ENCODE measurements around the gene PRSS53.

The PRSS53 gene

GRCh38 chr16:31099860-31100638, 11.3 kb upstream of the PRSS53 start:
- Histone ChIP-seq H3K9me3 (ENCODE audit: insufficient read depth, low read length) (no peaks in the 10 kb centered on the region), H2AFZ (ENCODE audit: low read depth, low read length, severe bottlenecking) (no peak overlapping the region), H3K27ac (ENCODE audit: low read depth, low read length) (no peak overlapping the region), H3K79me2 (ENCODE audit: insufficient read depth, low read length) (no peaks in the 10 kb centered on the region), H3K9ac (ENCODE audit: low read length) (no peak overlapping the region), H3K9me2 (replicated peaks; ENCODE audit: insufficient read depth, low read length) (no peaks in the 10 kb centered on the region), H3F3A (ENCODE audit: insufficient read depth) (peaks cover 4% of the 10 kb centered on the region; the same call in 1 of the 2 replicates), H3K27me3 (ENCODE audit: low read length) (no peaks in the 10 kb centered on the region), H3K4me2 (ENCODE audit: low read depth, low read length, poor library complexity, severe bottlenecking) (no peak overlapping the region), H3K36me3 (ENCODE audit: low read length) (no peaks in the 10 kb centered on the region), H4K20me1 (ENCODE audit: low read depth, low read length) (no peaks in the 10 kb centered on the region), H3K4me3 (ENCODE audit: insufficient read depth, low read length, poor library complexity, severe bottlenecking) (no peak overlapping the region)
- TF ChIP-seq CTCF (IDR thresholded peaks at IDR 0.05; ENCODE audit: insufficient read depth, low read length, poor library complexity, severe bottlenecking) (no peak), EZH2phosphoT487 (conservative IDR thresholded peaks at IDR 0.05; ENCODE audit: low read length) (no peak)

GRCh38 chr16:31094424-31095120, 5.8 kb upstream of the PRSS53 start, which contains the start of gene VKORC1:
VKORC1 (minus strand) TSS chr16:31094797; CDS start chr16:31094729, 68 bp downstream.
- Histone ChIP-seq H3K9me2 (replicated peaks; ENCODE audit: insufficient read depth, low read length) (no peaks in the 10 kb centered on the region), H3K36me3 (ENCODE audit: low read length) (no peaks in the 10 kb centered on the region), H3K27ac (ENCODE audit: low read depth, low read length) (peak within 1 kb of the TSS; percentile 76), H3K27me3 (ENCODE audit: low read length) (no peaks in the 10 kb centered on the region), H3K9me3 (ENCODE audit: insufficient read depth, low read length) (no peaks in the 10 kb centered on the region), H4K20me1 (ENCODE audit: low read depth, low read length) (peaks cover 2% of the 10 kb centered on the region; the same call in 1 of the 2 replicates), H3K79me2 (ENCODE audit: insufficient read depth, low read length) (peaks cover 20% of the 10 kb centered on the region), H2AFZ (ENCODE audit: low read depth, low read length, severe bottlenecking) (peak within 1 kb of the TSS; percentile 98), H3K9ac (ENCODE audit: low read length) (peak within 1 kb of the TSS; percentile 73), H3F3A (ENCODE audit: insufficient read depth) (peaks cover 10% of the 10 kb centered on the region), H3K4me2 (ENCODE audit: low read depth, low read length, poor library complexity, severe bottlenecking) (peak within 1 kb of the TSS; percentile 72), H3K4me3 (ENCODE audit: insufficient read depth, low read length, poor library complexity, severe bottlenecking) (peak within 1 kb of the TSS; percentile 82)
- no peak for TF ChIP-seq CTCF (IDR thresholded peaks at IDR 0.05; ENCODE audit: insufficient read depth, low read length, poor library complexity, severe bottlenecking)
- no peak for TF ChIP-seq EZH2phosphoT487 (conservative IDR thresholded peaks at IDR 0.05; ENCODE audit: low read length)

GRCh38 chr16:31094088-31094423, 5.3 kb upstream of the PRSS53 start:
- Histone ChIP-seq H3K27me3 (ENCODE audit: low read length) (no peaks in the 10 kb centered on the region), H3K27ac (ENCODE audit: low read depth, low read length) (peak overlapping the region; percentile 76), H3K4me3 (ENCODE audit: insufficient read depth, low read length, poor library complexity, severe bottlenecking) (peak overlapping the region; percentile 82), H3K79me2 (ENCODE audit: insufficient read depth, low read length) (peaks cover 20% of the 10 kb centered on the region), H3K9me3 (ENCODE audit: insufficient read depth, low read length) (no peaks in the 10 kb centered on the region), H3F3A (ENCODE audit: insufficient read depth) (peaks cover 10% of the 10 kb centered on the region), H2AFZ (ENCODE audit: low read depth, low read length, severe bottlenecking) (peak overlapping the region; percentile 98), H4K20me1 (ENCODE audit: low read depth, low read length) (peaks cover 2% of the 10 kb centered on the region; the same call in 1 of the 2 replicates), H3K4me2 (ENCODE audit: low read depth, low read length, poor library complexity, severe bottlenecking) (peak overlapping the region; percentile 72), H3K9ac (ENCODE audit: low read length) (peak overlapping the region; percentile 73), H3K36me3 (ENCODE audit: low read length) (no peaks in the 10 kb centered on the region), H3K9me2 (replicated peaks; ENCODE audit: insufficient read depth, low read length) (no peaks in the 10 kb centered on the region)
- TF ChIP-seq EZH2phosphoT487 (conservative IDR thresholded peaks at IDR 0.05; ENCODE audit: low read length): no peak
- TF ChIP-seq CTCF (IDR thresholded peaks at IDR 0.05; ENCODE audit: insufficient read depth, low read length, poor library complexity, severe bottlenecking): no peak
